Prostate gland (tissue), 2 donors: ENCODE data around the gene KCNH6.

Source experiments
- CTCF ChIP-seq, 4 experiments: fragments of 200-600 bp in 2 of 4; fragments of 450-650 bp in 2 of 4; sonication (generic) in 2 of 4; IDR thresholded peaks; 1 replicate in 3 of 4; 2 replicates in 1 of 4; pipeline ENCODE4 v1.5.1; 2016 to 2019; ENCODE audit warnings: antibody characterized with exemption in 4 of 4, mild to moderate bottlenecking in 2 of 4, moderate library complexity in 2 of 4
- POLR2A ChIP-seq: fragments of 450-650 bp; IDR thresholded peaks from one replicate; pipeline ENCODE4 v1.6.1; 2016; ENCODE audit warnings: antibody characterized with exemption, mild to moderate bottlenecking

- TF ChIP-seq POLR2A = no peak
- no peak for TF ChIP-seq CTCF (IDR thresholded peaks at IDR 0.05)
Measured at GRCh38 chr17:63506627-63507026, 16.5 kb upstream of the KCNH6 start.
